Neutrophil (primary cell): ENCODE measurements around the gene SUCLA2.
"Not testable (repeated sequence)": the region's sequence is repeated elsewhere in the genome, so short reads cannot be mapped to it uniquely, and the experiment has no call there.

ENCODE experiments used
- H3K27ac ChIP-seq: fragments of 200-600 bp; sonication (generic); 2 replicates; pipeline ENCODE4 v1.5.1; 2016; ENCODE audit warnings: mild to moderate bottlenecking, moderate library complexity
- H3K27me3 ChIP-seq: fragments of 200-600 bp; sonication (generic); 2 replicates; pipeline ENCODE4 v1.6.0; 2016; ENCODE audit warnings: mild to moderate bottlenecking
- H3K36me3 ChIP-seq: fragments of 200-600 bp; sonication (generic); 2 replicates; pipeline ENCODE4 v1.5.1; 2017
- H3K4me1 ChIP-seq, 2 experiments: fragments of 200-600 bp in 1 of 2; sonication (generic) in 1 of 2; 1 replicate in 1 of 2; 2 replicates in 1 of 2; pipeline versions ENCODE4 v1.5.1 to v1.6.1; 2013 to 2016; ENCODE audit warnings: low read depth in 1 of 2, low read length in 1 of 2, mild to moderate bottlenecking in 1 of 2, moderate library complexity in 1 of 2; ENCODE audit not compliant: control insufficient read depth in 1 of 2, insufficient read depth in 1 of 2
- H3K4me3 ChIP-seq, 2 experiments: fragments of 200-600 bp in 1 of 2; sonication (generic) in 1 of 2; 1 replicate in 1 of 2; 2 replicates in 1 of 2; pipeline ENCODE4 v1.5.1; 2013 to 2016; ENCODE audit warnings: low read depth in 1 of 2, low read length in 1 of 2, mild to moderate bottlenecking in 1 of 2, moderate library complexity in 1 of 2
- H3K9me3 ChIP-seq: fragments of 200-600 bp; sonication (generic); 2 replicates; pipeline ENCODE4 v1.5.1; 2016
- CTCF ChIP-seq: fragments of 200-600 bp; sonication (generic); IDR thresholded peaks from 2 replicates; pipeline ENCODE4 v1.5.1; 2016; ENCODE audit warnings: antibody characterized with exemption

Gene SUCLA2

GRCh38 chr13:48006396-48006795 lies 5.3 kb upstream of the SUCLA2 start:
- no peak overlapping the region for H3K4me3 ChIP-seq
- no peaks in the 10 kb centered on the region for H3K36me3 ChIP-seq
- no peaks in the 10 kb centered on the region for H3K9me3 ChIP-seq
- peaks cover 3 to 4% of the 10 kb centered on the region in 2 experiments for H3K4me1 ChIP-seq
- no peaks in the 10 kb centered on the region for H3K27me3 ChIP-seq
- H3K27ac ChIP-seq, result no peak overlapping the region
- TF ChIP-seq CTCF, result no peak

- no peaks in the 10 kb centered on the region for H3K9me3 ChIP-seq
- TF ChIP-seq CTCF, result no peak
- H3K27me3 ChIP-seq, result no peaks in the 10 kb centered on the region
- no peak overlapping the region for H3K27ac ChIP-seq
- H3K36me3 ChIP-seq, result no peaks in the 10 kb centered on the region
- peaks cover 12 to 14% of the 10 kb centered on the region in 2 experiments for H3K4me1 ChIP-seq
- H3K4me3 ChIP-seq, result no peak overlapping the region
These were observed 3.1 kb upstream of the SUCLA2 start for GRCh38 chr13:48004201-48004600.

- not testable (repeated sequence) for H3K9me3 ChIP-seq, H3K27me3 ChIP-seq, H3K4me3 ChIP-seq, H3K36me3 ChIP-seq, H3K27ac ChIP-seq
- peaks cover 12 to 14% of the 10 kb centered on the region in 2 experiments for H3K4me1 ChIP-seq
These were observed 926 bp upstream of the SUCLA2 start for GRCh38 chr13:48001999-48002398.

- H3K9me3 ChIP-seq, result no peaks in the 10 kb centered on the region
- H3K4me1 ChIP-seq, result peaks cover 12 to 14% of the 10 kb centered on the region in 2 experiments
- H3K27me3 ChIP-seq, result no peaks in the 10 kb centered on the region
- peak overlapping the region; percentile 11 for H3K27ac ChIP-seq
- no peak for TF ChIP-seq CTCF
- H3K36me3 ChIP-seq, result no peaks in the 10 kb centered on the region
- peak overlapping the region; percentile 80 to 92 for H3K4me3 ChIP-seq
These were observed 437 bp downstream of the SUCLA2 start for GRCh38 chr13:48000559-48001113.

GRCh38 chr13:47999973-48000372 lies 1.1 kb downstream of the SUCLA2 start:
- Histone ChIP-seq H3K36me3 (no peaks in the 10 kb centered on the region), H3K9me3 (no peaks in the 10 kb centered on the region), H3K4me3 (no peak overlapping the region), H3K27me3 (no peaks in the 10 kb centered on the region), H3K27ac (no peak overlapping the region), H3K4me1 (peaks cover 12 to 14% of the 10 kb centered on the region in 2 experiments)
- no peak for TF ChIP-seq CTCF

- peaks cover 4% of the 10 kb centered on the region for H3K36me3 ChIP-seq
- TF ChIP-seq CTCF, result no peak
- no peaks in the 10 kb centered on the region for H3K9me3 ChIP-seq
- no peaks in the 10 kb centered on the region for H3K27me3 ChIP-seq
- H3K4me1 ChIP-seq, result peaks cover 12 to 14% of the 10 kb centered on the region in 2 experiments
- no peak overlapping the region for H3K27ac ChIP-seq
- no peak overlapping the region for H3K4me3 ChIP-seq
These were observed 3.7 kb downstream of the SUCLA2 start for GRCh38 chr13:47997384-47997783.
